Measurements from ENCODE around the gene RASAL1.

- TF ChIP-seq CTCF (IDR thresholded peaks at IDR 0.05) (no peak), POLR2A (IDR thresholded peaks at IDR 0.05) (no peak)
Measured at GRCh38 chr12:113057565-113058485, 77.7 kb downstream of the RASAL1 start.
